GM12878 (cell line): ENCODE data around the gene CCDC141. TPM values are rescaled to one million over a fixed set of nuclear protein-coding genes. Genes with fewer than 3 reads are reported as not detected.

Experiments
- ATAC-seq: fragments of 200-7000 bp; cut with Tn5 transposase; 3 replicates; pipeline ENCODE4 v1.9.1; 2020; ENCODE audit warnings: mild to moderate bottlenecking, moderate library complexity
- BruUV-seq: library from RNA; stranded (reverse); fragments of 400-500 nt; replicated peaks from 2 replicates; lab custom pipeline; 2021; lab: Mats Ljungman, UMichigan
- CTCF ChIA-PET: fragments of 300-600 bp; sonication (Branson Sonifier 250); formaldehyde crosslinking; extraction: SDS; loops from one replicate; lab custom pipeline; 2021; ENCODE audit warnings: inconsistent platforms; lab: Yijun Ruan, JAX
- POLR2A ChIA-PET: fragments of 350-600 bp; formaldehyde crosslinking; extraction: SDS; loops from one replicate; lab custom pipeline; 2021; ENCODE audit warnings: inconsistent platforms; lab: Charles Lee
- RAD21 ChIA-PET: fragments of 300-600 bp; sonication (Branson Sonifier 250); formaldehyde crosslinking; loops from one replicate; lab custom pipeline; 2023; ENCODE audit warnings: antibody characterized with exemption; ENCODE audit not compliant: unreplicated experiment; lab: Charles Lee
- SMC1A ChIA-PET: fragments of 300-600 bp; sonication (Branson Sonifier 250); formaldehyde crosslinking; loops from one replicate; lab custom pipeline; 2023; ENCODE audit not compliant: unreplicated experiment, uncharacterized antibody; lab: Charles Lee
- DNase-seq: peaks from one replicate; pipeline ENCODE4 v3.0.0-alpha.2; 2011; ENCODE audit warnings: low read depth, low spot score
- FAIRE-seq: peaks from 3 replicates; lab custom pipeline; 2011; peaks lifted over from hg19 to GRCh38; lab: Jason Lieb, UNC
- H2AFZ ChIP-seq: 2 replicates; pipeline ENCODE4 v1.6.0; 2011; ENCODE audit warnings: low read depth, low read length, control low read depth; ENCODE audit not compliant: control insufficient read depth
- H3K27ac ChIP-seq: 2 replicates; pipeline ENCODE4 v1.5.1; 2011; ENCODE audit warnings: control low read depth; ENCODE audit not compliant: control insufficient read depth, insufficient read depth
- H3K27me3 ChIP-seq, 2 experiments: replicated peaks in 1 of 2; 2 replicates each; pipeline versions ENCODE4 v1.6.0 to v1.6.1; 2011; ENCODE audit warnings: low read length in 1 of 2; ENCODE audit not compliant: control insufficient read depth in 2 of 2, insufficient read depth in 2 of 2
- H3K36me3 ChIP-seq, 2 experiments: 2 replicates each; pipeline ENCODE4 v1.5.1; 2011; ENCODE audit warnings: low read length in 1 of 2; ENCODE audit not compliant: control insufficient read depth in 2 of 2, insufficient read depth in 2 of 2
- H3K4me1 ChIP-seq: 2 replicates; pipeline ENCODE4 v1.6.1; 2011; ENCODE audit warnings: mild to moderate bottlenecking, low read length, moderate library complexity, mixed read lengths; ENCODE audit not compliant: control insufficient read depth, insufficient read depth
- H3K4me2 ChIP-seq: 2 replicates; pipeline ENCODE4 v1.6.0; 2011; ENCODE audit warnings: control low read depth; ENCODE audit not compliant: control insufficient read depth, insufficient read depth
- H3K4me3 ChIP-seq: fragments of 200-600 bp; sonication (generic); 2 replicates; pipeline ENCODE4 v1.5.1; 2016
- H3K79me2 ChIP-seq: 2 replicates; pipeline ENCODE4 v1.6.0; 2011; ENCODE audit warnings: low read length; ENCODE audit not compliant: control insufficient read depth, insufficient read depth
- H3K9ac ChIP-seq: 2 replicates; pipeline ENCODE4 v1.8.0; 2011; ENCODE audit warnings: low read length, control low read depth, mixed read lengths; ENCODE audit not compliant: control insufficient read depth, insufficient read depth
- H3K9me3 ChIP-seq: replicated peaks from 3 replicates; pipeline ENCODE4 v1.5.1; 2011; ENCODE audit warnings: mild to moderate bottlenecking, low read length; ENCODE audit not compliant: control insufficient read depth, insufficient read depth
- H4K20me1 ChIP-seq: 2 replicates; pipeline ENCODE4 v1.6.0; 2011; ENCODE audit not compliant: control insufficient read depth, insufficient read depth
- CBX3 ChIP-seq: fragments of 200-600 bp; sonication (generic); IDR thresholded peaks from 2 replicates; pipeline ENCODE4 v1.6.1; 2016; ENCODE audit warnings: low read depth, borderline replicate concordance
- CUX1 ChIP-seq: IDR thresholded peaks from 2 replicates; pipeline ENCODE4 v1.6.1; 2012; ENCODE audit warnings: improper control_type of control experiment, low read depth, low read length; ENCODE audit not compliant: insufficient replicate concordance
- DPF2 ChIP-seq: fragments of 450-650 bp; IDR thresholded peaks from 2 replicates; pipeline ENCODE4 v1.6.1; 2017; ENCODE audit warnings: mild to moderate bottlenecking
- E4F1 ChIP-seq: fragments of 450-650 bp; IDR thresholded peaks from 2 replicates; pipeline ENCODE4 v1.6.1; 2018; ENCODE audit warnings: borderline replicate concordance, mild to moderate bottlenecking; ENCODE audit not compliant: partially characterized antibody
- ELK1 ChIP-seq: IDR thresholded peaks from 2 replicates; pipeline ENCODE4 v1.6.1; 2012; ENCODE audit warnings: low read depth, low read length, improper control_type of control experiment
- KAT2A ChIP-seq: conservative IDR thresholded peaks from 2 replicates; pipeline ENCODE4 v1.6.1; 2011; ENCODE audit warnings: low read depth, low read length; ENCODE audit not compliant: control insufficient read depth
- RUNX3 ChIP-seq: IDR thresholded peaks from 2 replicates; pipeline ENCODE4 v1.6.1; 2012; ENCODE audit warnings: low read length, inconsistent platforms
- SMARCA5 ChIP-seq: fragments of 450-650 bp; IDR thresholded peaks from 2 replicates; pipeline ENCODE4 v1.6.1; 2017; ENCODE audit warnings: mild to moderate bottlenecking
- ZNF207 ChIP-seq: fragments of 450-650 bp; IDR thresholded peaks from 2 replicates; pipeline ENCODE4 v1.6.1; 2014; ENCODE audit warnings: antibody characterized with exemption, mild to moderate bottlenecking, borderline replicate concordance
- ZNF384 ChIP-seq: IDR thresholded peaks from 2 replicates; pipeline ENCODE4 v1.6.1; 2012; ENCODE audit warnings: low read depth, mild to moderate bottlenecking, low read length, improper control_type of control experiment, borderline replicate concordance
- WGBS: methylation state at CpG from one replicate; pipeline ENCODE4 v1.1.6; 2016; ENCODE audit warnings: low lambda C conversion rate; ENCODE audit not compliant: insufficient replicate concordance, insufficient coverage; ENCODE audit errors: missing lambda C conversion rate; 5-methylcytosine and 5-hydroxymethylcytosine counted together
- in situ Hi-C: fragments of 300-500 bp; cut with MboI; formaldehyde crosslinking; loops from 9 replicates; pipeline ENCODE4 v1.14.3; 2018; ENCODE audit warnings: mixed read lengths
- intact Hi-C: fragments of 100-400 bp; cut with micrococcal nuclease; formaldehyde crosslinking; loops from one replicate; pipeline ENCODE4 v1.14.2; 2022; ENCODE audit not compliant: unreplicated experiment
- polyA plus RNA-seq, 11 experiments: library from polyadenylated mRNA; depleted of rRNA in 4 of 11; unstranded in 6 of 11; stranded (reverse) in 5 of 11; fragments of >200 nt; fragmentation: Nextera tagmentation in 4 of 11; fragmentation: Illumina TruSeq in 1 of 11; extraction: Ambion mirVana in 4 of 11; extraction: Trizol in 1 of 11; gene quantifications; 1 replicate in 1 of 11; 2 replicates in 10 of 11; pipeline versions ENCODE4 v1.2.1 to v1.2.3, GENCODE V29; 2011 to 2016; ENCODE audit warnings: inconsistent platforms in 2 of 11, missing spikeins in 2 of 11, low read depth in 1 of 11
- total RNA-seq, 4 experiments: library from RNA; depleted of rRNA in 3 of 4; stranded (reverse); fragments of >200 nt in 3 of 4; fragmentation: Illumina TruSeq in 1 of 4; extraction: Trizol in 1 of 4; gene quantifications; 2 replicates each; pipeline versions ENCODE4 v1.2.1 to v1.2.3, GENCODE V29; 2013 to 2021
- TF ChIP-seq, protein P1 (sequence below): fragments of 450-650 bp; IDR thresholded peaks from 2 replicates; pipeline ENCODE4 v1.6.1; 2017; ENCODE audit warnings: mild to moderate bottlenecking, moderate library complexity

CCDC141 gene
- total and polyA plus RNA-seq, 10 of the 15 experiments (the other 5 are each of a cell fraction or from before 2014, with no cell fraction given) = 0.84 to 12.5 (median 3.6) TPM

DNA sequence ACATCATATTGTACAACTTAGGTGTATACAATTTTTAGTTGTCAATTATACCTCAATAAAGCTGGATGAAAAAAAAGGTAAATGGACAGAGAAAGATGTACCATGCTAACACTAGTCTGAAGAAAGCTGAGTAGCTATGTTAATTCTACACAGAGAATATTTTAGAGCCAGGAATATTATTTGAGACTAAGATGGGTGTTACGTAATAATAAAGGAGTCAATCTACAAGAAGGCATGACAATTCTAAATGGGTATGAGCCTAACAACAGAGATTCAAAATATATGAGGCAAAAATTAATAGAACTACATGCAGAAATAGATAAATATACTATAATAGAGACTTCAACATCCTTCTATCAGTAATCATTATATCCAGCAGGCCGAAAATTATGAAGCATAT lies 69.1 kb downstream of the CCDC141 start:
- POLR2A ChIA-PET = no interaction called here
- 49% methylated on average over 2 of the region's 2 CpGs for WGBS
- in situ Hi-C loops = no loop called here

More for the DNA sequence above, 69.1 kb downstream of the CCDC141 start:
- H3K27me3 ChIP-seq = no peaks in the 10 kb centered on the region
- ChIA-PET SMC1A (interaction anchor here (1.5 to 3.0 kb wide), 6 partner anchors 11 to 149 kb away, joined by 3 to 16 read pairs (median 5); no protein-coding TSS in a partner anchor), RAD21 (interaction anchor here (1.6 to 1.9 kb wide), 2 partner anchors 9 to 40 kb away, joined by 5 read pairs; no protein-coding TSS in a partner anchor), CTCF (interaction anchor here (1.2 kb wide), 1 partner anchor 149 kb away, joined by 7 read pairs; no protein-coding TSS in a partner anchor)
- TF ChIP-seq E4F1 (no peak), KAT2A (no peak), DPF2 (no peak), ZNF384 (no peak), CBX3 (no peak), ZNF207 (no peak), RUNX3 (no peak), ELK1 (no peak), CUX1 (no peak), SMARCA5 (no peak)
- TF ChIP-seq, protein P1, sequence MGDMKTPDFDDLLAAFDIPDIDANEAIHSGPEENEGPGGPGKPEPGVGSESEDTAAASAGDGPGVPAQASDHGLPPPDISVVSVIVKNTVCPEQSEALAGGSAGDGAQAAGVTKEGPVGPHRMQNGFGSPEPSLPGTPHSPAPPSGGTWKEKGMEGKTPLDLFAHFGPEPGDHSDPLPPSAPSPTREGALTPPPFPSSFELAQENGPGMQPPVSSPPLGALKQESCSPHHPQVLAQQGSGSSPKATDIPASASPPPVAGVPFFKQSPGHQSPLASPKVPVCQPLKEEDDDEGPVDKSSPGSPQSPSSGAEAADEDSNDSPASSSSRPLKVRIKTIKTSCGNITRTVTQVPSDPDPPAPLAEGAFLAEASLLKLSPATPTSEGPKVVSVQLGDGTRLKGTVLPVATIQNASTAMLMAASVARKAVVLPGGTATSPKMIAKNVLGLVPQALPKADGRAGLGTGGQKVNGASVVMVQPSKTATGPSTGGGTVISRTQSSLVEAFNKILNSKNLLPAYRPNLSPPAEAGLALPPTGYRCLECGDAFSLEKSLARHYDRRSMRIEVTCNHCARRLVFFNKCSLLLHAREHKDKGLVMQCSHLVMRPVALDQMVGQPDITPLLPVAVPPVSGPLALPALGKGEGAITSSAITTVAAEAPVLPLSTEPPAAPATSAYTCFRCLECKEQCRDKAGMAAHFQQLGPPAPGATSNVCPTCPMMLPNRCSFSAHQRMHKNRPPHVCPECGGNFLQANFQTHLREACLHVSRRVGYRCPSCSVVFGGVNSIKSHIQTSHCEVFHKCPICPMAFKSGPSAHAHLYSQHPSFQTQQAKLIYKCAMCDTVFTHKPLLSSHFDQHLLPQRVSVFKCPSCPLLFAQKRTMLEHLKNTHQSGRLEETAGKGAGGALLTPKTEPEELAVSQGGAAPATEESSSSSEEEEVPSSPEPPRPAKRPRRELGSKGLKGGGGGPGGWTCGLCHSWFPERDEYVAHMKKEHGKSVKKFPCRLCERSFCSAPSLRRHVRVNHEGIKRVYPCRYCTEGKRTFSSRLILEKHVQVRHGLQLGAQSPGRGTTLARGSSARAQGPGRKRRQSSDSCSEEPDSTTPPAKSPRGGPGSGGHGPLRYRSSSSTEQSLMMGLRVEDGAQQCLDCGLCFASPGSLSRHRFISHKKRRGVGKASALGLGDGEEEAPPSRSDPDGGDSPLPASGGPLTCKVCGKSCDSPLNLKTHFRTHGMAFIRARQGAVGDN = no peak
- no peak for FAIRE-seq
- no peaks in the 10 kb centered on the region for H3K36me3 ChIP-seq
- H3K4me3 ChIP-seq = no peak overlapping the region
- H3K79me2 ChIP-seq = no peaks in the 10 kb centered on the region
- DNase-seq = no peak
- no TSS peak for BruUV-seq
- H2AFZ ChIP-seq = no peak overlapping the region
- H3K4me1 ChIP-seq = no peaks in the 10 kb centered on the region
- intact Hi-C loops = no loop called here
- H3K9ac ChIP-seq = no peak overlapping the region
- H4K20me1 ChIP-seq = no peaks in the 10 kb centered on the region
- no peaks in the 10 kb centered on the region for H3K9me3 ChIP-seq
- ATAC-seq = no peak
- no peak overlapping the region for H3K27ac ChIP-seq
- no peak overlapping the region for H3K4me2 ChIP-seq
